Sigmoid colon (tissue), 7 donors: Measurements from ENCODE around the gene CCDC92. TPM values are rescaled to one million over a fixed set of nuclear protein-coding genes. Genes with fewer than 3 reads are reported as not detected.

ENCODE experiments used
- DNase-seq: peaks from one replicate; pipeline ENCODE4 v3.0.0-alpha.2; 2019
- H3K27ac ChIP-seq, 4 donors: fragments of 200-600 bp; sonication (generic); one replicate each; pipeline ENCODE4 v1.5.1; 2016 to 2019; ENCODE audit warnings: mild to moderate bottlenecking in 1 of 4
- H3K27me3 ChIP-seq, 3 donors: fragments of 200-600 bp; sonication (generic); one replicate each; pipeline ENCODE4 v1.5.1; 2019; ENCODE audit warnings: mild to moderate bottlenecking in 1 of 3
- H3K36me3 ChIP-seq, 4 donors: fragments of 200-600 bp; sonication (generic); one replicate each; pipeline ENCODE4 v1.5.1; 2016 to 2019
- H3K4me1 ChIP-seq, 4 donors: fragments of 200-600 bp; sonication (generic); one replicate each; pipeline ENCODE4 v1.5.1; 2017 to 2019
- H3K4me3 ChIP-seq, 4 donors: fragments of 200-600 bp; sonication (generic); one replicate each; pipeline ENCODE4 v1.5.1; 2017 to 2019; ENCODE audit warnings: mild to moderate bottlenecking in 2 of 4, moderate library complexity in 1 of 4
- H3K9me3 ChIP-seq, 4 donors: fragments of 200-600 bp in 3 of 4; sonication (generic) in 3 of 4; one replicate each; pipeline versions ENCODE4 v1.5.1 to v1.6.1; 2013 to 2019
- CTCF ChIP-seq, 4 experiments: fragments of 450-650 bp in 3 of 4; fragments of 200-600 bp in 1 of 4; IDR thresholded peaks; one replicate each; pipeline ENCODE4 v1.5.1; 2016 to 2019; ENCODE audit warnings: antibody characterized with exemption in 4 of 4, mild to moderate bottlenecking in 3 of 4, moderate library complexity in 2 of 4
- EP300 ChIP-seq, 4 donors: sonication (generic); formaldehyde crosslinking; IDR thresholded peaks; one replicate each; pipeline ENCODE4 v1.6.1; 2017; ENCODE audit warnings: antibody characterized with exemption in 4 of 4
- POLR2A ChIP-seq, 2 donors: fragments of 450-650 bp; IDR thresholded peaks; one replicate each; pipeline ENCODE4 v1.6.1; 2016; ENCODE audit warnings: antibody characterized with exemption in 2 of 2, mild to moderate bottlenecking in 2 of 2, moderate library complexity in 2 of 2
- POLR2AphosphoS5 ChIP-seq, 4 donors: sonication (generic); formaldehyde crosslinking; IDR thresholded peaks; one replicate each; pipeline ENCODE4 v1.6.1; 2017; ENCODE audit warnings: antibody characterized with exemption in 4 of 4
- WGBS, 2 donors: extraction: QIAGEN DNeasy Blood & Tissue Kit; methylation state at CpG; one replicate each; pipeline ENCODE4 v1.1.7; 2013; 5-methylcytosine and 5-hydroxymethylcytosine counted together
- intact Hi-C: fragments of 100-400 bp; cut with DNase I; formaldehyde crosslinking; loops from one replicate; pipeline ENCODE4 v1.15.1; 2023
- polyA plus RNA-seq, 3 donors: library from polyadenylated mRNA; stranded (reverse); fragments of 200-250 nt; gene quantifications; one replicate each; pipeline ENCODE4 v1.2.3, GENCODE V29; 2013
- total RNA-seq, 4 donors: library from RNA; depleted of rRNA; stranded (reverse); fragments of >200 nt; gene quantifications; one replicate each; pipeline ENCODE4 v1.1.0, GENCODE V29; 2016
- donor health status: healthy with polysubstance abuse.
- donor health status: Bipolar disorder and iron deficiency.
- donor health status: healthy.

Gene CCDC92
- total and polyA plus RNA-seq, 7 donors = 18.5 to 54.0 (median 24.0) TPM

- no peaks in the 10 kb centered on the region for H3K9me3 ChIP-seq
- no peak overlapping the region for H3K27ac ChIP-seq
- no peaks in the 10 kb centered on the region for H3K36me3 ChIP-seq
- WGBS, 2 donors = 22 to 74% methylated on average over 4 of the region's 4 CpGs
- TF ChIP-seq POLR2AphosphoS5 (IDR thresholded peaks at IDR 0.05) (no peak), CTCF (IDR thresholded peaks at IDR 0.05) (no peak), POLR2A (IDR thresholded peaks at IDR 0.05) (no peak), EP300 (IDR thresholded peaks at IDR 0.05) (no peak)
- peaks cover 0 to 2% (median 0%) of the 10 kb centered on the region in 4 donors for H3K4me1 ChIP-seq
- H3K4me3 ChIP-seq = no peak overlapping the region
- intact Hi-C loops = no loop called here
- no peaks in the 10 kb centered on the region for H3K27me3 ChIP-seq
- no peak for DNase-seq
These were observed 8.8 kb downstream of the CCDC92 start for GRCh38 chr12:123963821-123964220.

- DNase-seq = no peak
- no peaks in the 10 kb centered on the region for H3K4me1 ChIP-seq
- no peaks in the 10 kb centered on the region for H3K9me3 ChIP-seq
- H3K27me3 ChIP-seq = no peaks in the 10 kb centered on the region
- 69 to 80% methylated on average over 5 of the region's 5 CpGs for WGBS, 2 donors
- no peak overlapping the region for H3K27ac ChIP-seq
- no peak for TF ChIP-seq POLR2A (IDR thresholded peaks at IDR 0.05)
- no peak for TF ChIP-seq POLR2AphosphoS5 (IDR thresholded peaks at IDR 0.05)
- TF ChIP-seq CTCF (IDR thresholded peaks at IDR 0.05) = no peak
- no peak for TF ChIP-seq EP300 (IDR thresholded peaks at IDR 0.05)
- no peak overlapping the region for H3K4me3 ChIP-seq
- H3K36me3 ChIP-seq = no peaks in the 10 kb centered on the region
- intact Hi-C loops = no loop called here
These were observed 10.1 kb downstream of the CCDC92 start for GRCh38 chr12:123962513-123962912.

- intact Hi-C loops = no loop called here
- TF ChIP-seq EP300 (IDR thresholded peaks at IDR 0.05) (no peak), CTCF (IDR thresholded peaks at IDR 0.05) (no peak), POLR2AphosphoS5 (IDR thresholded peaks at IDR 0.05) (no peak), POLR2A (IDR thresholded peaks at IDR 0.05) (no peak)
- Histone ChIP-seq H3K27ac (no peak overlapping the region), H3K4me1 (no peaks in the 10 kb centered on the region), H3K4me3 (no peak overlapping the region), H3K27me3 (no peaks in the 10 kb centered on the region), H3K36me3 (no peaks in the 10 kb centered on the region), H3K9me3 (no peaks in the 10 kb centered on the region)
- no peak for DNase-seq
- 31 to 73% methylated on average over 12 of the region's 12 CpGs for WGBS, 2 donors
These were observed 10.9 kb downstream of the CCDC92 start for GRCh38 chr12:123961585-123962345.

- intact Hi-C loops = no loop called here
These were observed 11.8 kb downstream of the CCDC92 start for GRCh38 chr12:123960856-123961255.

More at GRCh38 chr12:123960856-123961255, 11.8 kb downstream of the CCDC92 start:
- no peaks in the 10 kb centered on the region for H3K36me3 ChIP-seq
- DNase-seq = no peak
- no peaks in the 10 kb centered on the region for H3K27me3 ChIP-seq
- no peaks in the 10 kb centered on the region for H3K4me1 ChIP-seq
- TF ChIP-seq POLR2AphosphoS5 (IDR thresholded peaks at IDR 0.05) (no peak), CTCF (IDR thresholded peaks at IDR 0.05) (no peak), POLR2A (IDR thresholded peaks at IDR 0.05) (no peak), EP300 (IDR thresholded peaks at IDR 0.05) (no peak)
- no peaks in the 10 kb centered on the region for H3K9me3 ChIP-seq
- 60 to 81% methylated on average over 4 of the region's 4 CpGs for WGBS, 2 donors
- H3K27ac ChIP-seq = no peak overlapping the region
- H3K4me3 ChIP-seq = no peak overlapping the region
